Stimulated activated effector memory CD8-positive, alpha-beta T cell treated with anti-CD3 and anti-CD28 coated beads, Interleukin-12 subunit alpha, Interleukin-12 subunit beta, amount 100 ng/mL, for 72 hours (primary cell): ENCODE data around the gene DNAH6.
"Not testable (repeated sequence)": the region's sequence is repeated elsewhere in the genome, so short reads cannot be mapped to it uniquely, and the experiment has no call there.

Source experiments
- ATAC-seq: fragments of 150-1000 bp; cut with Tn5 transposase; 2 replicates; pipeline ENCODE4 v1.10.0; 2021
- DNase-seq, 2 donors: peaks; one replicate each; pipeline ENCODE4 v3.0.0; 2021 to 2022; ENCODE audit warnings: low spot score in 2 of 2
- H3K27ac Mint-ChIP-seq: one replicate; pipeline ENCODE4 v1.8.0; 2022; ENCODE audit warnings: mild to moderate bottlenecking, mixed read lengths
- H3K36me3 Mint-ChIP-seq: one replicate; pipeline ENCODE4 v1.8.0; 2022; ENCODE audit warnings: mild to moderate bottlenecking, mixed read lengths
- H3K4me1 Mint-ChIP-seq: one replicate; pipeline ENCODE4 v1.8.0; 2022; ENCODE audit warnings: mixed read lengths
- H3K4me3 Mint-ChIP-seq: one replicate; pipeline ENCODE4 v1.8.0; 2022; ENCODE audit warnings: mild to moderate bottlenecking, mixed read lengths
- H3K9me3 Mint-ChIP-seq: one replicate; pipeline ENCODE4 v1.8.0; 2022; ENCODE audit warnings: mixed read lengths

Gene DNAH6

GRCh38 chr2:84850471-84850870, 334.2 kb downstream of the DNAH6 start:
- no peak overlapping the region for H3K4me3 Mint-ChIP-seq
- peaks cover 15% of the 10 kb centered on the region for H3K36me3 Mint-ChIP-seq
- H3K4me1 Mint-ChIP-seq = peaks cover 79% of the 10 kb centered on the region
- no peak overlapping the region for H3K27ac Mint-ChIP-seq
- no peak for DNase-seq
- peaks cover 8% of the 10 kb centered on the region for H3K9me3 Mint-ChIP-seq
- ATAC-seq = no peak

- Mint-ChIP-seq H3K4me3 (no peak overlapping the region), H3K36me3 (peaks cover 15% of the 10 kb centered on the region), H3K27ac (peak overlapping the region; percentile 43)
Observed at GRCh38 chr2:84851876-84852275, 335.6 kb downstream of the DNAH6 start.

GRCh38 chr2:84854850-84855249, 338.6 kb downstream of the DNAH6 start:
- no peak overlapping the region for H3K4me3 Mint-ChIP-seq
- ATAC-seq = no peak

More at GRCh38 chr2:84851876-84852275, 335.6 kb downstream of the DNAH6 start:
- Mint-ChIP-seq H3K4me1 (peaks cover 79% of the 10 kb centered on the region), H3K9me3 (peaks cover 8% of the 10 kb centered on the region)
- ATAC-seq = no peak
- DNase-seq = no peak

GRCh38 chr2:84855731-84856130, 339.4 kb downstream of the DNAH6 start:
- peaks cover 75% of the 10 kb centered on the region for H3K4me1 Mint-ChIP-seq
- peaks cover 8% of the 10 kb centered on the region for H3K9me3 Mint-ChIP-seq
- H3K36me3 Mint-ChIP-seq = peaks cover 15% of the 10 kb centered on the region
- H3K27ac Mint-ChIP-seq = no peak overlapping the region
- DNase-seq (no peak), ATAC-seq (no peak)
- no peak overlapping the region for H3K4me3 Mint-ChIP-seq

More at GRCh38 chr2:84854850-84855249, 338.6 kb downstream of the DNAH6 start:
- H3K27ac Mint-ChIP-seq = peak overlapping the region; percentile 86
- H3K4me1 Mint-ChIP-seq = peaks cover 80% of the 10 kb centered on the region
- no peak for DNase-seq
- H3K36me3 Mint-ChIP-seq = peaks cover 15% of the 10 kb centered on the region
- H3K9me3 Mint-ChIP-seq = peaks cover 8% of the 10 kb centered on the region

- DNase-seq = no peak
- peak; percentile 93 for ATAC-seq
- Mint-ChIP-seq H3K9me3 (peaks cover 8% of the 10 kb centered on the region), H3K4me3 (no peak overlapping the region), H3K27ac (peak overlapping the region; percentile 69), H3K4me1 (peaks cover 72% of the 10 kb centered on the region), H3K36me3 (peaks cover 15% of the 10 kb centered on the region)
Observed at GRCh38 chr2:84856787-84857186, 340.5 kb downstream of the DNAH6 start.

- Mint-ChIP-seq H3K36me3 (peaks cover 8% of the 10 kb centered on the region), H3K4me3 (no peak overlapping the region), H3K4me1 (peaks cover 70% of the 10 kb centered on the region), H3K27ac (peak overlapping the region; percentile 69), H3K9me3 (peaks cover 8% of the 10 kb centered on the region)
- ATAC-seq (no peak), DNase-seq (no peak)
Observed at GRCh38 chr2:84857566-84857965, 341.3 kb downstream of the DNAH6 start.

GRCh38 chr2:84858123-84858522, 341.8 kb downstream of the DNAH6 start:
- H3K36me3 Mint-ChIP-seq = peaks cover 2% of the 10 kb centered on the region
- H3K4me3 Mint-ChIP-seq = no peak overlapping the region
- ATAC-seq = no peak
- peaks cover 5% of the 10 kb centered on the region for H3K9me3 Mint-ChIP-seq
- no peak for DNase-seq
- no peak overlapping the region for H3K27ac Mint-ChIP-seq
- peaks cover 68% of the 10 kb centered on the region for H3K4me1 Mint-ChIP-seq

GRCh38 chr2:84858937-84859336, 342.6 kb downstream of the DNAH6 start:
- no peak for ATAC-seq
- Mint-ChIP-seq H3K9me3 (peaks cover 3% of the 10 kb centered on the region), H3K4me1 (peaks cover 68% of the 10 kb centered on the region), H3K27ac (no peak overlapping the region), H3K36me3 (no peaks in the 10 kb centered on the region), H3K4me3 (no peak overlapping the region)
- no peak for DNase-seq

- no peak for DNase-seq
- H3K36me3 Mint-ChIP-seq = no peaks in the 10 kb centered on the region
- H3K4me3 Mint-ChIP-seq = no peak overlapping the region
- H3K9me3 Mint-ChIP-seq = no peaks in the 10 kb centered on the region
- no peak overlapping the region for H3K27ac Mint-ChIP-seq
- peaks cover 56% of the 10 kb centered on the region for H3K4me1 Mint-ChIP-seq
- ATAC-seq = no peak
Observed at GRCh38 chr2:84861539-84861938, 345.2 kb downstream of the DNAH6 start.

- no peak overlapping the region for H3K4me3 Mint-ChIP-seq
- no peak overlapping the region for H3K27ac Mint-ChIP-seq
- H3K9me3 Mint-ChIP-seq = no peaks in the 10 kb centered on the region
- peaks cover 52% of the 10 kb centered on the region for H3K4me1 Mint-ChIP-seq
- DNase-seq = no peak
- ATAC-seq = no peak
- no peaks in the 10 kb centered on the region for H3K36me3 Mint-ChIP-seq
Observed at GRCh38 chr2:84862006-84862405, 345.7 kb downstream of the DNAH6 start.

GRCh38 chr2:84865181-84865783, 349.0 kb downstream of the DNAH6 start:
- peak; percentile 65 for ATAC-seq
- no peak for DNase-seq
- H3K27ac Mint-ChIP-seq = peak overlapping the region; percentile 89
- peaks cover 7% of the 10 kb centered on the region for H3K36me3 Mint-ChIP-seq
- H3K4me3 Mint-ChIP-seq = no peak overlapping the region
- no peaks in the 10 kb centered on the region for H3K9me3 Mint-ChIP-seq
- peaks cover 30% of the 10 kb centered on the region for H3K4me1 Mint-ChIP-seq

GRCh38 chr2:84866122-84866521, 349.8 kb downstream of the DNAH6 start:
- no peaks in the 10 kb centered on the region for H3K9me3 Mint-ChIP-seq
- peaks cover 8% of the 10 kb centered on the region for H3K36me3 Mint-ChIP-seq
- no peak overlapping the region for H3K4me3 Mint-ChIP-seq
- DNase-seq (no peak), ATAC-seq (no peak)
- H3K27ac Mint-ChIP-seq = no peak overlapping the region
- peaks cover 28% of the 10 kb centered on the region for H3K4me1 Mint-ChIP-seq

GRCh38 chr2:84868327-84868726, 352.0 kb downstream of the DNAH6 start:
- DNase-seq, H3K4me3 Mint-ChIP-seq, ATAC-seq, H3K27ac Mint-ChIP-seq, H3K9me3 Mint-ChIP-seq, H3K36me3 Mint-ChIP-seq: not testable (repeated sequence)
- H3K4me1 Mint-ChIP-seq = peaks cover 24% of the 10 kb centered on the region
